ENCODE results near the gene PTBP3.
"Not testable (repeated sequence)": the region's sequence is repeated elsewhere in the genome, so short reads cannot be mapped to it uniquely, and the experiment has no call there.

Gene PTBP3

DNA sequence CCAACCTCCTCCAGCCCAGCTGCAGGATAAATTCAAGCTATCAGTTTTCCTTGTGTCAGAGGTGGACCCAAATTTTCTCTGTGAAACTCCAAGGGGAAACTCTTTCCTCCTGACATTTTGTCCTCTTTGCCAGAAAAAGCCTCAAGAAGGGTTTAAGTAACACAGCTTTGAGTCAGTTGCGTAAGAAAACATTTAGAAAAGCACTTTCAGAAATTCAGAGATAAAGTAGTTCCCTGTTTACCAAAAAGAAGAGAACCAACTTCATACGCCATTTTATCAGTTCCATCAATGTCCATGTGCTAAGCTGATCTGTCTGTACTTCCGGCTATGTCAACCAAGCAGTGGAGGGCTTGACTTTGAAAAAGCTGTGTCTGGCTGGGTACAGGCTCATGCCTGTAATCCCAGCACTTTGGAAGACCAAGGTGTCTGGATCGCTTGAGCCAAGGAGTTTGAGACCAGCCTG lies 138.4 kb downstream of the PTBP3 start:
- DNase-seq = no peak

- DNase-seq = no peak
Measured at GRCh38 chr9:112193572-112194288, 139.7 kb downstream of the PTBP3 start.

DNA sequence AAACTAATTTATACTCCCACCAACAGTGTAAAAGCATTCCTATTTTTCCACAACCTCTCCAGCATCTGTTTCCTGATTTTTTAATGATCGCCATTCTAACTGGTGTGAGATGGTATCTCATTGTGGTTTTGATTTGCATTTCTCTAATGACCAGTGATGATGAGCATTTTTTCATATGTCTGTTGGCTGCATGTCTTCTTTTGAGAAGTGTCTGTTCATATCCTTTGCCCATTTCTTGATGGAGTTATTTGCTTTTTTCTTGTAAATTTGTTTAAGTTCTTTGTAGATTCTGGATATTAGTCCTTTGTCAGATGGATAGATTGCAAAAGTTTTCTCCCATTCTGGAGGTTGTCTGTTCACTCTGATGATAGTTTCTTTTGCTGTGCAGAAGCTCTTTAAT lies 143.1 kb downstream of the PTBP3 start:
- not testable (repeated sequence) for DNase-seq

GRCh38 chr9:112188884-112189283 lies 144.5 kb downstream of the PTBP3 start:
- DNase-seq = no peak

GRCh38 chr9:112187404-112187803 lies 146.0 kb downstream of the PTBP3 start:
- DNase-seq = no peak

GRCh38 chr9:112186695-112187094 lies 146.7 kb downstream of the PTBP3 start:
- no peak for DNase-seq

- DNase-seq = no peak
Measured at GRCh38 chr9:112184946-112185345, 148.5 kb downstream of the PTBP3 start.

GRCh38 chr9:112184221-112184620 lies 149.2 kb downstream of the PTBP3 start:
- DNase-seq = no peak

- DNase-seq = no peak
Measured at GRCh38 chr9:112180387-112180881, 153.0 kb downstream of the PTBP3 start.

DNA sequence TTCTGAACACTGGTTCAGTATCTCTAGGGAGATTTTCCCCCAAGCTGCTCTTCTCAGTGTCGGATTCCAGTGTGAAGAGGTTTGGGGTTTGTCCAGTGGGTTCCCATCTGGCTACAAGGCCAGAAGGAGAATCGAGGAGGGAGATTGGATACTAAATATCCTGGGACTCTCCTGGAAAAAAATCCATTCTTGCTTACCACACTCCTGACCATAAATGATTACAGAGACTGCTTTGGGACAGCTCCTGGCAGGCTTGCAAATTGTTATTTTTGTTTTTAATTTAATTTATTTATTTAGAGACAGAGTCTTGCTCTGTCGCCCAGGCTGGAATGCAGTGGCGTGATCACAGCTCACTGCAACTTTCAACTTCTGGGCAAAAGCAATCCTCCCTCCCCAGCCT lies 153.6 kb downstream of the PTBP3 start:
- no peak for DNase-seq

DNA sequence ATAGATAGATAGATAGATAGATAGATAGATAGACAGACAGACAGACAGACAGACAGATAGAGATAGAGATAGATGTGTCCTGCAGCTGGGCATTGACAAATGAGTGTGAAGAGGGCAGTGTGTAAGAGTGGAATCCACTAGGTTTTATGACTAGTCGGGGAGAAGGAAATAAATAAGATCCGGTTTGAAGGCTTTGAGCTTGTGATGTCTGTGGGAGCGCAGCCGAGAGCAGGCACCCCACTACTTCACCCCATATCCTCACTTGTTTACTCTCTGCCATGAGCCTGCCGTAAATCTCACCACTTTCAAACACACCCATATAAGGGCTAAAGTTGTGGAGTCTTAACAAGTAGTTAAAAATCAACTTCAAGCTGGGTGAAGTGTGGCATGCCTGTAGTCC lies 156.9 kb downstream of the PTBP3 start:
- no peak for DNase-seq

GRCh38 chr9:112175796-112176315 lies 157.6 kb downstream of the PTBP3 start:
- no peak for DNase-seq

GRCh38 chr9:112174965-112175795 lies 158.2 kb downstream of the PTBP3 start, which contains the start of gene SUSD1:
TSS of gene SUSD1 (minus strand) at chr9:112175297. CDS start at chr9:112175235, 62 bp downstream.
- DNase-seq = peak; percentile 43

DNA sequence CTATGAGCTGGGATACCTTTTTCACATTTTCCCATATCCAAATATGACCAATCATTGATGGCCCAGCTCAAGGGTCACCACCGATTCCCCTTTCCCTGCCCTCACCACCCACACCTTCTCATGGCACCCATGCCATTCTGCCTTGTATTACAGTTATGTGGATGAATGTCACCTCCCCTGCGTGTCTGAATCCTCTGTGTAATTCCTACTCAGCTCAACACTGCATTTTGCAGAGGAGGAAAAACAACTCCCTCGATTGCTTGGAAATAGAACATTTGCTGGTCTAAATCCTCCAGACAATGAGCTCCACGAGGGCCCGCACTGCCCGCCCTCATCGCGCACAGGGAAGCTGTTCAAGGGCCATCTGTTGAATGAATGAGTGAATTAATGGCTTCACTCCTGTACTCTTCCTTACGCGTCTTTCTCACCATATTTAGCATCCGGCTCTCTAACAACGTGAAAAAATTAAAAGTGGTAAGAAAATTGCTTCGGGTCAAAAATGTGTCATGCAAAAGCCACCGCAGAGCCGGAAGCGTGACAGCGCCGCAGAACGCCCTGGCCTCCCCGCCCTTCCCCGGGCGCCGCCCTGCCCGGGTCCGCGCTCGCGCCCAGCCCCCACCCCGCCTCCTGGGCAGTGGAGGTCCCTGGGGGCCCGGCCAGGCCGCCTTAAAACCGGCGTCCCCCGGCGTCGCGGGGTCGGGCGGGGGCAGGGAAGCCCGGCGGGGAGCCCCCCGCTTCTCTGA lies 159.0 kb downstream of the PTBP3 start:
- DNase-seq = peak; percentile 43

GRCh38 chr9:112173489-112174221 lies 159.8 kb downstream of the PTBP3 start:
- no peak for DNase-seq

- DNase-seq = no peak
Measured at GRCh38 chr9:112170968-112171367, 162.5 kb downstream of the PTBP3 start.

DNA sequence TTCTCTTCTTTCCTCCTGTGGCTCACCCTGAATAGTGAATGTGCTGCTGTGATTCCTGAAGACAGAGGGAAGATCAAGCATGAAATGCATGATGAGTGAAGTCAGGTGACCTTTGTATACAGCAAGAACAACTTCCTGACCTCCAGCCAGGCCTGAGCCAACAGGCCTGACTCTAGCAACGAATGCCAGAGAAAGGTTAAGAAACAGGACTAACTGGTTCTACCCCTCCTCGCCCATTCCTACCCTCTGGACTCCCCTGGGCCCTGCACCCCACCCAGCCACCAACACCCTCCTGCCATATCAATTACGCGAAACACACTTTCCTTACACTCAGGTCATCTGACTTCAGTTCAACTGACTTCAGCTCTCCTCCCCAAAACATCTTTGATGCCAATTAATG lies 163.2 kb downstream of the PTBP3 start:
- no peak for DNase-seq

DNA sequence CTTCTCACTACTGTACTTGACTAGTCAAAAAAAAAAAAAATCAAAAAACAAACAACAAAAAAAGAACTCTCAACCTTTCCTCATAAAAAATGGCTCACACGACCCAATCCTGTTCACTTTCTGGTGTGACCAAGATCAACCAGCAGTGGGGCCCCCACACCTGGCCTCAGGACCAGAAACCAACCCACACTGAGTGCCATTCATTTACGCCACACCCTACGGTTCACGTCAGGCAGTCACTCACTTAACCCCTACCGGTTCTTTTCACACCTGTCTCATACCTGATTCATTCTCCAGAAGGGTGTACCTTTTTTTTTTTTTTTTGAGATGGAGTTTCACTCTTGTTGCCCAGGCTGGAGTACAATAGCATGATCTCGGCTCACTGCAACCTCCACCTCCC lies 164.1 kb downstream of the PTBP3 start:
- no peak for DNase-seq

- DNase-seq = no peak
Measured at GRCh38 chr9:112168197-112168596, 165.2 kb downstream of the PTBP3 start.
